ENCODE results near the gene HEY2. TPM values are rescaled to one million over a fixed set of nuclear protein-coding genes. Genes with fewer than 3 reads are reported as not detected.

The HEY2 gene
- total RNA-seq, 1 experiment from 2014 or later: not detected

GRCh38 chr6:125746019-125746414, 3.4 kb upstream of the HEY2 start:
- no peak for DNase-seq (ENCODE audit: low read depth, low spot score)
- ChIA-PET POLR2A (no interaction called here), CTCF (interaction anchor here (0.6 kb wide), 1 partner anchor 591 kb away, joined by 3 read pairs; no protein-coding TSS in a partner anchor)
- Histone ChIP-seq H3K27ac (ENCODE audit: low read length) (no peak overlapping the region), H3K27me3 (ENCODE audit: control insufficient read depth, insufficient read depth, low read length) (peaks cover 73% of the 10 kb centered on the region), H3K4me3 (ENCODE audit: low read depth in 2 of 2, low read length in 2 of 2) (no peak overlapping the region), H3K9me3 (ENCODE audit: control insufficient read depth, insufficient read depth, low read depth, low read length) (no peaks in the 10 kb centered on the region), H3K4me1 (ENCODE audit: control insufficient read depth, insufficient read depth, low read length) (peaks cover 22% of the 10 kb centered on the region), H3K36me3 (ENCODE audit: control insufficient read depth, insufficient read depth, low read length) (no peaks in the 10 kb centered on the region)
- in situ Hi-C loops (cut with HindIII; ENCODE audit: low pct_unique_long_range_greater_than_20kb, low sequenced_read_pairs): no loop called here
- intact Hi-C loops (cut with micrococcal nuclease; ENCODE audit: unreplicated experiment): no loop called here
- BruUV-seq (replicated peaks): no TSS peak
- TF ChIP-seq, protein P1, sequence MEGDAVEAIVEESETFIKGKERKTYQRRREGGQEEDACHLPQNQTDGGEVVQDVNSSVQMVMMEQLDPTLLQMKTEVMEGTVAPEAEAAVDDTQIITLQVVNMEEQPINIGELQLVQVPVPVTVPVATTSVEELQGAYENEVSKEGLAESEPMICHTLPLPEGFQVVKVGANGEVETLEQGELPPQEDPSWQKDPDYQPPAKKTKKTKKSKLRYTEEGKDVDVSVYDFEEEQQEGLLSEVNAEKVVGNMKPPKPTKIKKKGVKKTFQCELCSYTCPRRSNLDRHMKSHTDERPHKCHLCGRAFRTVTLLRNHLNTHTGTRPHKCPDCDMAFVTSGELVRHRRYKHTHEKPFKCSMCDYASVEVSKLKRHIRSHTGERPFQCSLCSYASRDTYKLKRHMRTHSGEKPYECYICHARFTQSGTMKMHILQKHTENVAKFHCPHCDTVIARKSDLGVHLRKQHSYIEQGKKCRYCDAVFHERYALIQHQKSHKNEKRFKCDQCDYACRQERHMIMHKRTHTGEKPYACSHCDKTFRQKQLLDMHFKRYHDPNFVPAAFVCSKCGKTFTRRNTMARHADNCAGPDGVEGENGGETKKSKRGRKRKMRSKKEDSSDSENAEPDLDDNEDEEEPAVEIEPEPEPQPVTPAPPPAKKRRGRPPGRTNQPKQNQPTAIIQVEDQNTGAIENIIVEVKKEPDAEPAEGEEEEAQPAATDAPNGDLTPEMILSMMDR (IDR thresholded peaks at IDR 0.05): no peak
- no peak for TF ChIP-seq TCF7L2 (IDR thresholded peaks at IDR 0.05; ENCODE audit: low read depth, low read length)
- TF ChIP-seq, protein P2, sequence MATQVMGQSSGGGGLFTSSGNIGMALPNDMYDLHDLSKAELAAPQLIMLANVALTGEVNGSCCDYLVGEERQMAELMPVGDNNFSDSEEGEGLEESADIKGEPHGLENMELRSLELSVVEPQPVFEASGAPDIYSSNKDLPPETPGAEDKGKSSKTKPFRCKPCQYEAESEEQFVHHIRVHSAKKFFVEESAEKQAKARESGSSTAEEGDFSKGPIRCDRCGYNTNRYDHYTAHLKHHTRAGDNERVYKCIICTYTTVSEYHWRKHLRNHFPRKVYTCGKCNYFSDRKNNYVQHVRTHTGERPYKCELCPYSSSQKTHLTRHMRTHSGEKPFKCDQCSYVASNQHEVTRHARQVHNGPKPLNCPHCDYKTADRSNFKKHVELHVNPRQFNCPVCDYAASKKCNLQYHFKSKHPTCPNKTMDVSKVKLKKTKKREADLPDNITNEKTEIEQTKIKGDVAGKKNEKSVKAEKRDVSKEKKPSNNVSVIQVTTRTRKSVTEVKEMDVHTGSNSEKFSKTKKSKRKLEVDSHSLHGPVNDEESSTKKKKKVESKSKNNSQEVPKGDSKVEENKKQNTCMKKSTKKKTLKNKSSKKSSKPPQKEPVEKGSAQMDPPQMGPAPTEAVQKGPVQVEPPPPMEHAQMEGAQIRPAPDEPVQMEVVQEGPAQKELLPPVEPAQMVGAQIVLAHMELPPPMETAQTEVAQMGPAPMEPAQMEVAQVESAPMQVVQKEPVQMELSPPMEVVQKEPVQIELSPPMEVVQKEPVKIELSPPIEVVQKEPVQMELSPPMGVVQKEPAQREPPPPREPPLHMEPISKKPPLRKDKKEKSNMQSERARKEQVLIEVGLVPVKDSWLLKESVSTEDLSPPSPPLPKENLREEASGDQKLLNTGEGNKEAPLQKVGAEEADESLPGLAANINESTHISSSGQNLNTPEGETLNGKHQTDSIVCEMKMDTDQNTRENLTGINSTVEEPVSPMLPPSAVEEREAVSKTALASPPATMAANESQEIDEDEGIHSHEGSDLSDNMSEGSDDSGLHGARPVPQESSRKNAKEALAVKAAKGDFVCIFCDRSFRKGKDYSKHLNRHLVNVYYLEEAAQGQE (IDR thresholded peaks at IDR 0.05; ENCODE audit: insufficient read depth in 1 of 2, low read depth in 2 of 2, low read length in 1 of 2): no peak
- TF ChIP-seq POLR2AphosphoS5 (IDR thresholded peaks at IDR 0.05; ENCODE audit: low read depth, low read length): no peak
- no peak for TF ChIP-seq SIN3A (IDR thresholded peaks at IDR 0.05; ENCODE audit: borderline replicate concordance, insufficient read depth, low read depth, low read length)
- no peak for ATAC-seq

GRCh38 chr6:125746731-125747588, 2.5 kb upstream of the HEY2 start:
- H3K9me3 ChIP-seq (ENCODE audit: control insufficient read depth, insufficient read depth, low read depth, low read length): no peaks in the 10 kb centered on the region
- peaks cover 24% of the 10 kb centered on the region for H3K4me1 ChIP-seq (ENCODE audit: control insufficient read depth, insufficient read depth, low read length)
- in situ Hi-C loops (cut with HindIII; ENCODE audit: low pct_unique_long_range_greater_than_20kb, low sequenced_read_pairs) (no loop called here), intact Hi-C loops (cut with micrococcal nuclease; ENCODE audit: unreplicated experiment) (no loop called here)
- ATAC-seq (no peak), DNase-seq (ENCODE audit: low read depth, low spot score) (no peak)
- peaks cover 81% of the 10 kb centered on the region for H3K27me3 ChIP-seq (ENCODE audit: control insufficient read depth, insufficient read depth, low read length)
- H3K36me3 ChIP-seq (ENCODE audit: control insufficient read depth, insufficient read depth, low read length): no peaks in the 10 kb centered on the region
- POLR2A ChIA-PET: no interaction called here
- TF ChIP-seq, protein P1 (IDR thresholded peaks at IDR 0.05): peak; percentile 19
- TF ChIP-seq, protein P2 (IDR thresholded peaks at IDR 0.05; ENCODE audit: insufficient read depth in 1 of 2, low read depth in 2 of 2, low read length in 1 of 2): no peak
- TF ChIP-seq SIN3A (IDR thresholded peaks at IDR 0.05; ENCODE audit: borderline replicate concordance, insufficient read depth, low read depth, low read length): no peak
- no peak for TF ChIP-seq TCF7L2 (IDR thresholded peaks at IDR 0.05; ENCODE audit: low read depth, low read length)
- no peak for TF ChIP-seq POLR2AphosphoS5 (IDR thresholded peaks at IDR 0.05; ENCODE audit: low read depth, low read length)
- CTCF ChIA-PET: no interaction called here
- H3K4me3 ChIP-seq (ENCODE audit: low read depth in 2 of 2, low read length in 2 of 2): peak overlapping the region; percentile 65 to 71
- BruUV-seq (replicated peaks): no TSS peak
- no peak overlapping the region for H3K27ac ChIP-seq (ENCODE audit: low read length)
